Ishikawa (cell line): ENCODE measurements around the gene UGT2B15.

Experiments
- CREB1 ChIP-seq: IDR thresholded peaks from 2 replicates; pipeline ENCODE4 v1.6.1; 2012; ENCODE audit warnings: low read depth
- EGR1 ChIP-seq: IDR thresholded peaks from 2 replicates; pipeline ENCODE4 v1.6.1; 2012
- RAD21 ChIP-seq: IDR thresholded peaks from 2 replicates; pipeline ENCODE4 v1.6.1; 2012; ENCODE audit warnings: low read depth
- TCF12 ChIP-seq: IDR thresholded peaks from 2 replicates; pipeline ENCODE4 v1.6.1; 2012; ENCODE audit warnings: low read depth
- TF ChIP-seq, protein P1 (sequence below): IDR thresholded peaks from 2 replicates; pipeline ENCODE4 v1.6.1; 2012; ENCODE audit warnings: low read depth, mild to moderate bottlenecking
- TF ChIP-seq, protein P2 (sequence below): IDR thresholded peaks from 2 replicates; pipeline ENCODE4 v1.6.1; 2012

DNA sequence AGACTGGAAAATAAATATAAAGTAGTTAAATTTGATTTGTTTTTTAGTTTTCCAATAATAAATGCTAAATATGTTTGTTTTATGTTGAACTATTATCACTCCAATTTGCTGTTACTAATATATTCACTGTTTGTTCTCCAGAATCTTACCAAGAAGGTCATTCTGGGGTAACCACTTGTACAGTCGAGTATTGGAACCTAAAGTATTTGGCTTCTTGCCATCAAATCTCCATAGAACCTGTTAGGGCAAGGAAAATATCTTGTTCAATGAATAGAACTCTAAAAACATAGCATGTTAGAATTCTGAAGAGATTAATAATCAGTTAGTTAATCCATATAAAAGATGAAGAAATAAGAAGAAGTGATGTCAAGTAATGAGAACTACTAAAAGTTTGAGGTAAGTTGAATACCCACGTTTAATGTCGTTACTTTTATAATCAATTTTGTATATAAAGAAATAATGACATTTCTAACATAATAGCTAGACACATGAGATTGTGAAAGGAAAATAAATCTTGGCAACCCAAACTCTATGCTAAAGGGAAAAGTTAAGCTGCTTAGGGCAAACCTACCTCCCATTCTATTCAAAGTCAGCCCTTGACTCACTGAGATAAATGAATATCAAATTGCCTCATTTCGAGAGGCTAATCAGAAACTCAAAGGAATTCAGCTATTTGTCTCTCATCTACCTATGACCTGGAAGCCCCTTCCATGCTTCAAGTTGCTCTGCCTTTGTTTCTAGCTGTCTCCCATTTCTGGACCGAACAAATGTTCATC, 15.3 kb downstream of the UGT2B15 start:
- TF ChIP-seq TCF12 (no peak), CREB1 (no peak), RAD21 (no peak), EGR1 (no peak)
- TF ChIP-seq, protein P1, sequence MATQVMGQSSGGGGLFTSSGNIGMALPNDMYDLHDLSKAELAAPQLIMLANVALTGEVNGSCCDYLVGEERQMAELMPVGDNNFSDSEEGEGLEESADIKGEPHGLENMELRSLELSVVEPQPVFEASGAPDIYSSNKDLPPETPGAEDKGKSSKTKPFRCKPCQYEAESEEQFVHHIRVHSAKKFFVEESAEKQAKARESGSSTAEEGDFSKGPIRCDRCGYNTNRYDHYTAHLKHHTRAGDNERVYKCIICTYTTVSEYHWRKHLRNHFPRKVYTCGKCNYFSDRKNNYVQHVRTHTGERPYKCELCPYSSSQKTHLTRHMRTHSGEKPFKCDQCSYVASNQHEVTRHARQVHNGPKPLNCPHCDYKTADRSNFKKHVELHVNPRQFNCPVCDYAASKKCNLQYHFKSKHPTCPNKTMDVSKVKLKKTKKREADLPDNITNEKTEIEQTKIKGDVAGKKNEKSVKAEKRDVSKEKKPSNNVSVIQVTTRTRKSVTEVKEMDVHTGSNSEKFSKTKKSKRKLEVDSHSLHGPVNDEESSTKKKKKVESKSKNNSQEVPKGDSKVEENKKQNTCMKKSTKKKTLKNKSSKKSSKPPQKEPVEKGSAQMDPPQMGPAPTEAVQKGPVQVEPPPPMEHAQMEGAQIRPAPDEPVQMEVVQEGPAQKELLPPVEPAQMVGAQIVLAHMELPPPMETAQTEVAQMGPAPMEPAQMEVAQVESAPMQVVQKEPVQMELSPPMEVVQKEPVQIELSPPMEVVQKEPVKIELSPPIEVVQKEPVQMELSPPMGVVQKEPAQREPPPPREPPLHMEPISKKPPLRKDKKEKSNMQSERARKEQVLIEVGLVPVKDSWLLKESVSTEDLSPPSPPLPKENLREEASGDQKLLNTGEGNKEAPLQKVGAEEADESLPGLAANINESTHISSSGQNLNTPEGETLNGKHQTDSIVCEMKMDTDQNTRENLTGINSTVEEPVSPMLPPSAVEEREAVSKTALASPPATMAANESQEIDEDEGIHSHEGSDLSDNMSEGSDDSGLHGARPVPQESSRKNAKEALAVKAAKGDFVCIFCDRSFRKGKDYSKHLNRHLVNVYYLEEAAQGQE = no peak
- TF ChIP-seq, protein P2, sequence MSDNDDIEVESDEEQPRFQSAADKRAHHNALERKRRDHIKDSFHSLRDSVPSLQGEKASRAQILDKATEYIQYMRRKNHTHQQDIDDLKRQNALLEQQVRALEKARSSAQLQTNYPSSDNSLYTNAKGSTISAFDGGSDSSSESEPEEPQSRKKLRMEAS = no peak
